Stimulated activated CD4-positive, alpha-beta T cell treated with anti-CD3 and anti-CD28 coated beads, Interleukin-2, amount 100 ng/mL, for 4 hours (primary cell): ENCODE results near the gene TBC1D22A.

ENCODE experiments used
- DNase-seq: peaks from one replicate; pipeline ENCODE4 v3.0.0-alpha.2; 2020; ENCODE audit warnings: low read depth

TBC1D22A gene

GRCh38 chr22:47143249-47143938 is 380.9 kb downstream of the TBC1D22A start:
- DNase-seq: no peak

- DNase-seq: no peak
Observed at GRCh38 chr22:47144076-47144765, 381.8 kb downstream of the TBC1D22A start.

GRCh38 chr22:47144791-47145425 is 382.5 kb downstream of the TBC1D22A start:
- DNase-seq: no peak

GRCh38 chr22:47145883-47146282 is 383.4 kb downstream of the TBC1D22A start:
- DNase-seq: no peak

GRCh38 chr22:47146391-47146790 is 383.9 kb downstream of the TBC1D22A start:
- DNase-seq: no peak

- no peak for DNase-seq
Observed at GRCh38 chr22:47146941-47147340, 384.5 kb downstream of the TBC1D22A start.

- no peak for DNase-seq
Observed at GRCh38 chr22:47147572-47147971, 385.1 kb downstream of the TBC1D22A start.

- no peak for DNase-seq
Observed at GRCh38 chr22:47148510-47148909, 386.1 kb downstream of the TBC1D22A start.

- no peak for DNase-seq
Observed at GRCh38 chr22:47148956-47149728, 386.7 kb downstream of the TBC1D22A start.

- no peak for DNase-seq
Observed at GRCh38 chr22:47149976-47150375, 387.5 kb downstream of the TBC1D22A start.

- no peak for DNase-seq
Observed at GRCh38 chr22:47150426-47150825, 388.0 kb downstream of the TBC1D22A start.

GRCh38 chr22:47151064-47151463 is 388.6 kb downstream of the TBC1D22A start:
- no peak for DNase-seq

GRCh38 chr22:47151490-47151889 is 389.0 kb downstream of the TBC1D22A start:
- no peak for DNase-seq

GRCh38 chr22:47152236-47152635 is 389.8 kb downstream of the TBC1D22A start:
- no peak for DNase-seq

GRCh38 chr22:47152938-47153337 is 390.5 kb downstream of the TBC1D22A start:
- no peak for DNase-seq

GRCh38 chr22:47153854-47154525 is 391.5 kb downstream of the TBC1D22A start:
- no peak for DNase-seq

GRCh38 chr22:47154621-47155081 is 392.2 kb downstream of the TBC1D22A start:
- no peak for DNase-seq

- no peak for DNase-seq
Observed at GRCh38 chr22:47155131-47155885, 392.9 kb downstream of the TBC1D22A start.

GRCh38 chr22:47155912-47156311 is 393.5 kb downstream of the TBC1D22A start:
- DNase-seq: no peak

GRCh38 chr22:47156352-47157092 is 394.1 kb downstream of the TBC1D22A start:
- no peak for DNase-seq
